Measurements from ENCODE around the gene FRMPD4. TPM values are rescaled to one million over a fixed set of nuclear protein-coding genes. Genes with fewer than 3 reads are reported as not detected.

The FRMPD4 gene
- polyA plus RNA-seq, 1 experiment: 0.82 TPM

- ChIA-PET CTCF (no interaction called here), POLR2A (no interaction called here)
- H3K36me3 ChIP-seq (ENCODE audit: control insufficient read depth, insufficient read depth, low read length): no peaks in the 10 kb centered on the region
- TF ChIP-seq CTCF (IDR thresholded peaks at IDR 0.05; ENCODE audit: insufficient read depth, low read depth, low read length): no peak
- no peaks in the 10 kb centered on the region for H3K27me3 ChIP-seq (ENCODE audit: control insufficient read depth, insufficient read depth, low read length)
- no peak overlapping the region for H3K4me3 ChIP-seq (ENCODE audit: low read depth, low read length)
- DNase-seq (ENCODE audit: low read depth): no peak
These were observed 329.0 kb downstream of the FRMPD4 start for GRCh38 chrX:12467321-12467720.

- ChIA-PET CTCF (no interaction called here), POLR2A (no interaction called here)
- Histone ChIP-seq H3K27me3 (ENCODE audit: control insufficient read depth, insufficient read depth, low read length) (no peaks in the 10 kb centered on the region), H3K4me3 (ENCODE audit: low read depth, low read length) (no peak overlapping the region), H3K36me3 (ENCODE audit: control insufficient read depth, insufficient read depth, low read length) (no peaks in the 10 kb centered on the region)
- no peak for DNase-seq (ENCODE audit: low read depth)
- no peak for TF ChIP-seq CTCF (IDR thresholded peaks at IDR 0.05; ENCODE audit: insufficient read depth, low read depth, low read length)
These were observed 331.0 kb downstream of the FRMPD4 start for GRCh38 chrX:12469296-12469695.

GRCh38 chrX:12471061-12471460 is 332.8 kb downstream of the FRMPD4 start:
- Histone ChIP-seq H3K4me3 (ENCODE audit: low read depth, low read length) (no peak overlapping the region), H3K36me3 (ENCODE audit: control insufficient read depth, insufficient read depth, low read length) (no peaks in the 10 kb centered on the region), H3K27me3 (ENCODE audit: control insufficient read depth, insufficient read depth, low read length) (no peaks in the 10 kb centered on the region)
- ChIA-PET CTCF (no interaction called here), POLR2A (no interaction called here)
- DNase-seq (ENCODE audit: low read depth): no peak
- TF ChIP-seq CTCF (IDR thresholded peaks at IDR 0.05; ENCODE audit: insufficient read depth, low read depth, low read length): no peak

GRCh38 chrX:12480956-12481355 is 342.7 kb downstream of the FRMPD4 start:
- ChIA-PET CTCF (no interaction called here), POLR2A (no interaction called here)
- no peaks in the 10 kb centered on the region for H3K36me3 ChIP-seq (ENCODE audit: control insufficient read depth, insufficient read depth, low read length)
- no peak for DNase-seq (ENCODE audit: low read depth)
- H3K4me3 ChIP-seq (ENCODE audit: low read depth, low read length): no peak overlapping the region
- TF ChIP-seq CTCF (IDR thresholded peaks at IDR 0.05; ENCODE audit: insufficient read depth, low read depth, low read length): no peak
- H3K27me3 ChIP-seq (ENCODE audit: control insufficient read depth, insufficient read depth, low read length): no peaks in the 10 kb centered on the region

- no peaks in the 10 kb centered on the region for H3K36me3 ChIP-seq (ENCODE audit: control insufficient read depth, insufficient read depth, low read length)
- ChIA-PET POLR2A (no interaction called here), CTCF (no interaction called here)
- no peaks in the 10 kb centered on the region for H3K27me3 ChIP-seq (ENCODE audit: control insufficient read depth, insufficient read depth, low read length)
- no peak for DNase-seq (ENCODE audit: low read depth)
- H3K4me3 ChIP-seq (ENCODE audit: low read depth, low read length): no peak overlapping the region
- TF ChIP-seq CTCF (IDR thresholded peaks at IDR 0.05; ENCODE audit: insufficient read depth, low read depth, low read length): no peak
These were observed 349.9 kb downstream of the FRMPD4 start for GRCh38 chrX:12488220-12488619.

All from BJ (cell line).